ENCODE data around the gene SWAP70.
A peak's percentile ranks its signal among the peaks of the same experiment; 100 is the strongest.

SWAP70 gene

DNA sequence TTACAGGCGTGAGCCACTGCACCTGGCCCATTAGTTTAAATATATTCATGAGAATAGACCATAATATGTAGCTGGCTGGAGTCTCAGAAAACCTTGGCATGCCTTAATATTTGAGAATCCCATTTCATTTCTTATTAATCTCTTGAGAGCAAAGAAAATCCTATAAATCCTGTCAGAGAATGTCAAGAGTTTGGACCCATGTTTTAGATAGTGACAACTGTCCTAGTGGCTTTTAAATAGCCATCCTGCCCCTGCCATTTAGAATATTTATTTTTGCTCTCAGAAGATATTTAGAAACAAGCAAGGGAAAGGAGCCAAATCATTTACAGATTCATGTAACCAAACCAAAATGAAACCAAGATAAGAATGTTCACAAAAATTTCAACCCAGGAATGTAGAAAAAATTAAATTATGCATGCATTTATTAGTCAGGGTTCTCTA is 107.2 kb downstream of the SWAP70 start:
- no peak overlapping the region for H3K4me3 ChIP-seq (ENCODE audit: low read depth, low read length)
- in situ Hi-C loops (cut with HindIII; ENCODE audit: low sequenced_read_pairs), result no loop called here
- DNase-seq (ENCODE audit: low read depth), result no peak
- TF ChIP-seq, protein P1, sequence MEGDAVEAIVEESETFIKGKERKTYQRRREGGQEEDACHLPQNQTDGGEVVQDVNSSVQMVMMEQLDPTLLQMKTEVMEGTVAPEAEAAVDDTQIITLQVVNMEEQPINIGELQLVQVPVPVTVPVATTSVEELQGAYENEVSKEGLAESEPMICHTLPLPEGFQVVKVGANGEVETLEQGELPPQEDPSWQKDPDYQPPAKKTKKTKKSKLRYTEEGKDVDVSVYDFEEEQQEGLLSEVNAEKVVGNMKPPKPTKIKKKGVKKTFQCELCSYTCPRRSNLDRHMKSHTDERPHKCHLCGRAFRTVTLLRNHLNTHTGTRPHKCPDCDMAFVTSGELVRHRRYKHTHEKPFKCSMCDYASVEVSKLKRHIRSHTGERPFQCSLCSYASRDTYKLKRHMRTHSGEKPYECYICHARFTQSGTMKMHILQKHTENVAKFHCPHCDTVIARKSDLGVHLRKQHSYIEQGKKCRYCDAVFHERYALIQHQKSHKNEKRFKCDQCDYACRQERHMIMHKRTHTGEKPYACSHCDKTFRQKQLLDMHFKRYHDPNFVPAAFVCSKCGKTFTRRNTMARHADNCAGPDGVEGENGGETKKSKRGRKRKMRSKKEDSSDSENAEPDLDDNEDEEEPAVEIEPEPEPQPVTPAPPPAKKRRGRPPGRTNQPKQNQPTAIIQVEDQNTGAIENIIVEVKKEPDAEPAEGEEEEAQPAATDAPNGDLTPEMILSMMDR (IDR thresholded peaks at IDR 0.05; ENCODE audit: low read depth, low read length, missing control alignments), result no peak

- DNase-seq (ENCODE audit: low read depth), result no peak
- in situ Hi-C loops (cut with HindIII; ENCODE audit: low sequenced_read_pairs), result no loop called here
- TF ChIP-seq, protein P1 (IDR thresholded peaks at IDR 0.05; ENCODE audit: low read depth, low read length, missing control alignments), result no peak
- H3K4me3 ChIP-seq (ENCODE audit: low read depth, low read length), result no peak overlapping the region
Measured at GRCh38 chr11:9772218-9772617, 108.3 kb downstream of the SWAP70 start.

DNA sequence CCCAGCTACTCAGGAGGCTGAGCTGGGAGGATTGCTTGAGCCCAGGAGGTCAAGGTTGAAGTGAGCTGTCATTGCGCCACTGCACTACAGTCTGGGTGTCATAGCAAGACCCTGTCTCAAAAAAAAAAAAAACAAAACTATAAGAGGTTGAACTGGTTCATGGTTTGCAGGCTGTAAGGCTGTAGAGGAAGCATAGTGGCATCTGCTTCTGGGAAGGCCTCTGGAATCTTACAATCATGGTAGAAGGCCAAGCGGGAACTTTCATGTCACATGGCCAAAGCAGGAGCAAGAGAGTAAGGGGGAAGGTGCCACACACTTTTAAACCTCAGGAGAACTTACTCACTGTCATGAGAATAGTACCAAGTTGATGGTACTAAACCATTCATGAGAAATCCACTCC is 109.6 kb downstream of the SWAP70 start:
- DNase-seq (ENCODE audit: low read depth), result no peak
- TF ChIP-seq, protein P1 (IDR thresholded peaks at IDR 0.05; ENCODE audit: low read depth, low read length, missing control alignments), result no peak
- H3K4me3 ChIP-seq (ENCODE audit: low read depth, low read length), result no peak overlapping the region
- in situ Hi-C loops (cut with HindIII; ENCODE audit: low sequenced_read_pairs), result no loop called here

DNA sequence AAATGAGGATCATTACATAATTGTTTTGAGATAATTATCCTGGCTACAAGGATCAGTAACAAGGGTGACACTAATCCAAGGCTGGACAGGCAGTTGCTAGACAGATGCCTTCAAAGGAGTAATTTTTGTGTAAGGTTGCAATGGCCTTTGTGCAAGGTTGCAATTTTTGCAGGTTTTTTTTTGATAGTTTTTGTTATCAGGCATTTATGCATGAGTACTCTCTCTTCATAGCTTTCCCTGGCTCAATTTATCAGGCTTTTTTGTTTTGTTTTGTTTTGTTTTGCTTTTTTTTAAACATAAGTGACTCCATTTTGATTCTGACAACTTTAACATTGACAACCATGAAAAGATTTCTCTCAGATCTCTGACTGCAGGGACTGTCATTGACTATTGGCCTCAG is 110.2 kb downstream of the SWAP70 start:
- in situ Hi-C loops (cut with HindIII; ENCODE audit: low sequenced_read_pairs), result no loop called here
- TF ChIP-seq, protein P1 (IDR thresholded peaks at IDR 0.05; ENCODE audit: low read depth, low read length, missing control alignments), result no peak
- DNase-seq (ENCODE audit: low read depth), result no peak
- no peak overlapping the region for H3K4me3 ChIP-seq (ENCODE audit: low read depth, low read length)

GRCh38 chr11:9774591-9775397 is 110.9 kb downstream of the SWAP70 start:
- H3K4me3 ChIP-seq (ENCODE audit: low read depth, low read length), result no peak overlapping the region
- in situ Hi-C loops (cut with HindIII; ENCODE audit: low sequenced_read_pairs), result no loop called here
- TF ChIP-seq, protein P1 (IDR thresholded peaks at IDR 0.05; ENCODE audit: low read depth, low read length, missing control alignments), result no peak
- peak; percentile 71 for DNase-seq (ENCODE audit: low read depth)

GRCh38 chr11:9775398-9775779 is 111.5 kb downstream of the SWAP70 start:
- TF ChIP-seq, protein P1 (IDR thresholded peaks at IDR 0.05; ENCODE audit: low read depth, low read length, missing control alignments), result no peak
- in situ Hi-C loops (cut with HindIII; ENCODE audit: low sequenced_read_pairs), result no loop called here
- no peak overlapping the region for H3K4me3 ChIP-seq (ENCODE audit: low read depth, low read length)
- no peak for DNase-seq (ENCODE audit: low read depth)
